Measurements from ENCODE around the gene MAB21L3. TPM values are rescaled to one million over a fixed set of nuclear protein-coding genes. Genes with fewer than 3 reads are reported as not detected.

Gene MAB21L3
- total RNA-seq, 1 experiment from 2014 or later: not detected

DNA sequence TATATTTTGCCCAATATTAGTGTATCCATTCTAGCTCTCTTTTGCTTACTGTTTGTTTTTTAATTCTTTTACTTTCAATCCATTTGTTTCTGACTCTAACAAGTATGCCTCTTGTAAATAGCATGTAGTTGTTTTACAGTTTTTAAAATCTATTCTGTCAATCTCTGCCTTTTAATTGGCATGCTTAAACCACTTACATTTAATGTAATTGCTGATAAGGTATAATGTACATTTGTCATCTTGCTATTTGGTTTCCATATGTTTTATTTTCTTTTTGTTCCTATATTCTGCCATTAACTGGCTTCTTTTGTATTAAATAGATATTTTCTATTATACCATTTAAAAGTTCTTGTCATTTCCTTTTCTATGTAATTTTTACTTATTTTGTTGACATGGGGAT is 16.2 kb upstream of the MAB21L3 start:
- H3K4me3 ChIP-seq: no peak overlapping the region
- H3K36me3 ChIP-seq: no peaks in the 10 kb centered on the region
- no peaks in the 10 kb centered on the region for H3K4me1 ChIP-seq (replicated peaks)
- no peak for DNase-seq (ENCODE audit: low read depth in 1 of 2, low spot score in 2 of 2)
- H3K27me3 ChIP-seq (replicated peaks): no peaks in the 10 kb centered on the region
- H3K27ac ChIP-seq: no peak overlapping the region
- no peaks in the 10 kb centered on the region for H3K9me3 ChIP-seq (replicated peaks)

DNA sequence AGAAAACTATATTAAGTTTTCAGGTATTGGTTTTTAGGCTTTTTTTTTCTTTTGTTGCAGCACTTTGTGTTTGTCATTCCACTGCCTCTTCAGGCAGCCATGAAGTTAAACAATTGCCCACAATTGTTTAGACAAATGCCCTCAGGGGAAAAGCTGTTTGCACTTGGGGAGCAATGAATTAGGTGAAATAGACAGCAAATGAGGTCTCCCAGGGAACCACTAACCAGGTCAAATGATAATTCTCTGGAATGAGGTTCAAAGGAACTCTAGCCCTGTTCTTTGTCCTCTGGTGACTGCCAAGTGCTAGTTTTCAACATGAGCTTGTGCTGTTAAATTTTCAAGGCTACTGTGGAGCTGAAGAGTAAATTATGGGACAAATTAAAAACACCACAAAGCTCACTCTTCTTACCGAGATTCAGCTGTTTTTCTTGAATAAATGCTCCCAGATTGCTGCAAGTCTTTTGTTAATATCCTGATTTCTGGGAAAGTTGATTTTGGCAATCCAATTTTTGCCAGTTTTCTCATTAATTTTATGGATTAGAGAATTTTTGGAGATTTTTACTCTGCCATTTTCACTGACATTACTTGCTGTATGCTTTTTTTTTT is 15.1 kb upstream of the MAB21L3 start:
- Histone ChIP-seq H3K27ac (no peak overlapping the region), H3K4me3 (no peak overlapping the region), H3K27me3 (replicated peaks) (no peaks in the 10 kb centered on the region), H3K36me3 (no peaks in the 10 kb centered on the region), H3K4me1 (replicated peaks) (no peaks in the 10 kb centered on the region), H3K9me3 (replicated peaks) (no peaks in the 10 kb centered on the region)
- DNase-seq (ENCODE audit: low read depth in 1 of 2, low spot score in 2 of 2): no peak

DNA sequence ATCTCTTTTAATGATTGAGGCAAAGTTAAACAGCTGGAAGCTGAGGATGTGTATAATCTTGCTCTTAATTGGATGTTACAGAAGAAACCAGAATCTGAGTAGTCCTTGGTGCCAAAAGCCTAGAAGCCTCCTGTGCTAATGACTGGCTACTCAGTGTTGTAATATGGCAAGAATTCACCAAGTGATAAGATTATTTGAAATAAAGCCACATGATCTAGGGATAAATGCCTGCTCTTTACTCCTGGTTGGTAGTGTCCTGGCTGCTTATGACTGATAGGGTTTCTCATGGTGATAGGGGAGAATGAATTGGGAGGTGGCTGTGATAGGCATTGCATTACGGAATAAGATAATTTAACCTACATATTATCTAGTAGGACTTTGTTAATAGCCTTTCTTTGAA is 13.6 kb upstream of the MAB21L3 start:
- no peaks in the 10 kb centered on the region for H3K27me3 ChIP-seq (replicated peaks)
- H3K4me1 ChIP-seq (replicated peaks): no peaks in the 10 kb centered on the region
- no peaks in the 10 kb centered on the region for H3K36me3 ChIP-seq
- DNase-seq (ENCODE audit: low read depth in 1 of 2, low spot score in 2 of 2): no peak
- no peaks in the 10 kb centered on the region for H3K9me3 ChIP-seq (replicated peaks)
- H3K27ac ChIP-seq: no peak overlapping the region
- no peak overlapping the region for H3K4me3 ChIP-seq

DNA sequence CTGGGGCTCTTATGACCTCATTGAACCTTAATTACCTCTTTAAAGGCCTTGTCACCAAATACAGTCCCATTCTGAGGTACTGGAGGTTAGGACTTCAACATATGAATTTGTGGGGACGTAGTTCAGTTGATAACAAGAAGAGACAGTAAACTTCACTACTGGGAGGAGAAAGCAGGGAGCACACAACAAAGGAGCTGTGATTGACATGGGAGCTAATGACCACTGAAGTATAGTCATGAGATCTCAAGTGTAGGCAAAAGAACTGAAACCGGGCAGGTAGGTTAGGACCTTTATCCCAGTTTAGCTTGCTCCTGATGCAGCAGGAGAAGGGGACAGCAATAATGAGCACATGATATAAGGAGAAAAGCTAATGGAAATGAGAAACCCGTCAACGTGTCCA is 11.8 kb upstream of the MAB21L3 start:
- Histone ChIP-seq H3K36me3 (no peaks in the 10 kb centered on the region), H3K9me3 (replicated peaks) (no peaks in the 10 kb centered on the region), H3K27ac (no peak overlapping the region), H3K27me3 (replicated peaks) (no peaks in the 10 kb centered on the region), H3K4me1 (replicated peaks) (no peaks in the 10 kb centered on the region), H3K4me3 (no peak overlapping the region)
- DNase-seq (ENCODE audit: low read depth in 1 of 2, low spot score in 2 of 2): no peak

DNA sequence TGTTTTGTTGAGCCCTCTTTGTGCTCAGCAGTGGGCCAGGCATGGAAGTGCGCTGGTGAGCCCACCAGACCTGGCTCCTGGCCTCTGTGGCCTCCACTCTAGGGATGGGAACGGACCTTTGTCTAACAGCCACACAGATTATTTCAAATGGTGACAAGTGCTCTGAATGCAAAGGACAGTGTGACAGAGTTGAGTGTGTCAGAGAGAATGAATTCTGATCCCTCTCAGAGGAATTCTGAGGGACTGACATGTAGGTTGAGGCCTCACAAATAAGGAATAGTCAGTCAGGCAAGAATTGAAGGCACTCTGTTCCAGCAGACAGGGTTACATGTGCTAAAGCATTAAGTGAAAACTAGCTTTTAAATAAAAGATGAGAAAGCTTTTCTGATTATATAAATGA is 11.3 kb upstream of the MAB21L3 start:
- no peak for DNase-seq (ENCODE audit: low read depth in 1 of 2, low spot score in 2 of 2)
- H3K4me3 ChIP-seq: no peak overlapping the region
- H3K27ac ChIP-seq: no peak overlapping the region
- H3K27me3 ChIP-seq (replicated peaks): no peaks in the 10 kb centered on the region
- H3K4me1 ChIP-seq (replicated peaks): no peaks in the 10 kb centered on the region
- H3K9me3 ChIP-seq (replicated peaks): no peaks in the 10 kb centered on the region
- no peaks in the 10 kb centered on the region for H3K36me3 ChIP-seq

DNA sequence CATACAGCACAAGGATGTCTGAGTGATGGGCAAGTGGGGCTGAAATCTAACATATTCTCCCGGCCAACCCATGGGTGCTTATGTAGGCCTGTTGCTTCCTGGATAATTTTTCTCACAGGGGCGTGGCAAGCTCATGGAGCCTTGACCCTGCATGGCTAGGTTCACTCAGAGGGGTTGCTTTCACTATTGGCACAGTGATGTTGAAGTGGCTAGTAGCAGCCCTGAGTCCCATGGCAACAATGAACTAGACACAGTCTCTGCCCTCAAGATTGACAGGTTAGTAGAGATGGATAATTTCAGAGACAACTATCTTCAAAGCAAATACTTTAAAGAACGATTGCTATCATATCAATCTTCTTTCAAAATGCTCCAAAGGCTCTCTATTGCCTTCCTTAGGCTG is 6.5 kb upstream of the MAB21L3 start:
- no peaks in the 10 kb centered on the region for H3K4me1 ChIP-seq (replicated peaks)
- DNase-seq (ENCODE audit: low read depth in 1 of 2, low spot score in 2 of 2): no peak

DNA sequence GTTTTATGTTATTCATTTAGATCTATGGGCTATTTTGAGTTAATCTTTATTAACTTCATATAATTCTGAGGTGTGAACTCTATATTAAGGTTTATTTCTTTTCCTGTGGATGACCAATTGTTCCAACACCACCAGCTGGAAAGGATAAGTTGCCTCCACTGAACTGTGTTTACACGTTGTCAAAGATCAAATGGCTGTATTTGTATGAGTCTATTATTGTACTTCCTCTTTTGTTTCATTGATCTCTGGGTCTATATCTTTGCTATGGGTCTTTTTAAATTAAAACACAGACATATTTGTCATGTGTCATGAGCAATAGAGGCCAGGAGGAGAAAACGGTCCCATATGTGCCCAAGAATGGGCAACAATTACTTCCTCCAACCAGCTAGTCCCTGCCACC is 5.2 kb upstream of the MAB21L3 start:
- H3K27me3 ChIP-seq (replicated peaks): no peaks in the 10 kb centered on the region
- no peaks in the 10 kb centered on the region; the same call in 1 of the 2 replicates for H3K4me1 ChIP-seq (replicated peaks)
- H3K4me3 ChIP-seq: no peak overlapping the region
- H3K27ac ChIP-seq: no peak overlapping the region
- no peaks in the 10 kb centered on the region for H3K36me3 ChIP-seq
- H3K9me3 ChIP-seq (replicated peaks): no peaks in the 10 kb centered on the region
- no peak for DNase-seq (ENCODE audit: low read depth in 1 of 2, low spot score in 2 of 2)

More for the DNA sequence above, 6.5 kb upstream of the MAB21L3 start:
- Histone ChIP-seq H3K27ac (no peak overlapping the region), H3K27me3 (replicated peaks) (no peaks in the 10 kb centered on the region), H3K36me3 (no peaks in the 10 kb centered on the region), H3K4me3 (no peak overlapping the region), H3K9me3 (replicated peaks) (no peaks in the 10 kb centered on the region)

DNA sequence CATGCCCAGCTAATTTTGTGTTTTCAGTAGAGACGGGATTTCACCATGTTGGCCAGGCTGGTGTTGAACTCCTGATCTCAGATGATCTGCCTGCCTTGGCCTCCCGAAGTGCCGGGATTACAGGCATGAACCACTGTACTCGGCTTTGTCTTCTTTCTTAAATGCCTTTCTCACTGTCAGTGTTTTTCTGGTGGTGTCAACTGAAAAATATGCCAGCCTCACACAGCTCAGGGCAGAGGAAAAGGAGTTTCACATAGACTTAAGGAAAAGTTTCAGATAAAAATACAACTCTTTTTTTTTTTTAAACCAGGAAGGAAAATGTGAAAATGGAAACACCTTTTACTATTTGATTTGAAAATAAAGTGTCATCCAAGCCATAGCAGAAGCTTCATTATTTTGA is 4.6 kb upstream of the MAB21L3 start:
- H3K4me1 ChIP-seq (replicated peaks): no peaks in the 10 kb centered on the region; the same call in 1 of the 2 replicates
- no peaks in the 10 kb centered on the region for H3K9me3 ChIP-seq (replicated peaks)
- H3K27ac ChIP-seq: no peak overlapping the region

DNA sequence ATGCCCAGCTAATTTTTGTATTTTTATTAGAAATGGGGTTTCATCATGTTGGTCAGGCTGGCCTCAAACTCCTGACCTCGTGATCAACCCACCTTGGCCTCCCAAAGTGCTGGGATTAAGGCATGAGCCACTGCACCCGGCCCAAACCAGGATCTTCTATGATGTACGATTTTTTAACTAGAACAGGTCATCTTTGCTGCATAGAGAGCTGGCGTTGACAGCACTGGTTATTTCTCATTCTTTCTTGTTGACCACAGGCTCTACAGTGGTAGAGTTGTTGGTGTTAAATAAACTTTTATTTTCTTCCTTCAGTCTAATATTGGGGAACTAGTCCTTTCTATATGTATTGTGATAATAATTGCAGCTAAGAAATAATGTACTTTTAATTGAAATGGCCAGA is 3.8 kb upstream of the MAB21L3 start:
- no peak for DNase-seq (ENCODE audit: low read depth in 1 of 2, low spot score in 2 of 2)
- no peaks in the 10 kb centered on the region for H3K9me3 ChIP-seq (replicated peaks)
- H3K4me3 ChIP-seq: no peak overlapping the region
- no peak overlapping the region for H3K27ac ChIP-seq
- no peaks in the 10 kb centered on the region for H3K36me3 ChIP-seq
- H3K4me1 ChIP-seq (replicated peaks): no peaks in the 10 kb centered on the region; the same call in 1 of the 2 replicates
- no peaks in the 10 kb centered on the region for H3K27me3 ChIP-seq (replicated peaks)

More for the DNA sequence above, 4.6 kb upstream of the MAB21L3 start:
- Histone ChIP-seq H3K36me3 (no peaks in the 10 kb centered on the region), H3K27me3 (replicated peaks) (no peaks in the 10 kb centered on the region), H3K4me3 (no peak overlapping the region)
- DNase-seq (ENCODE audit: low read depth in 1 of 2, low spot score in 2 of 2): no peak

DNA sequence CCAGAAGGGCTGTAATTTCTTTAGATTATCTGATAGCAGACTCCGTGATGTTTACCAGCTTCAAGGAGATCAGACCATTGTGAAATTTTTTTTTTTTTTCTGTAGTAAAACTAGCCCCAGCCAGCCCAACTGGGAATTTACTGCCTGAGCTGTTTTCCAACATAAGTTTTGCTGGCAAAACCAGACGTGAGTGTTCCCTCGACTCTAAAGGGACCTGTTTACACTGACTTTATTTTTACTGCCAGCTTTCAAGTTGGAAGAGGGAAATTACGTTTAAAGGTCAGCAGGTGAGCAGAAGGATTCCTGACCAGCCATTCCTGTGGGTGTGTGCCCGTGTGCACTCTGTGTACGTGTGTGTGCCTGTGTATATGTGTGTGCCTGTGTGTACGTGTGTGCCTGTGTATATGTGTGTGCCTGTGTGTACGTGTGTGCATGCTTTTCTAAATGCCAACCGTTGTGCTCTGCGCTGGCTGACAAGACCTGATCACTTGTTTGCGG is 374 bp downstream of the MAB21L3 start:
- Histone ChIP-seq H3K27ac (no peak overlapping the region), H3K4me1 (replicated peaks) (peaks cover 16% of the 10 kb centered on the region), H3K36me3 (no peaks in the 10 kb centered on the region), H3K4me3 (no peak overlapping the region), H3K9me3 (replicated peaks) (no peaks in the 10 kb centered on the region), H3K27me3 (replicated peaks) (no peaks in the 10 kb centered on the region)
- DNase-seq (ENCODE audit: low read depth in 1 of 2, low spot score in 2 of 2): no peak

DNA sequence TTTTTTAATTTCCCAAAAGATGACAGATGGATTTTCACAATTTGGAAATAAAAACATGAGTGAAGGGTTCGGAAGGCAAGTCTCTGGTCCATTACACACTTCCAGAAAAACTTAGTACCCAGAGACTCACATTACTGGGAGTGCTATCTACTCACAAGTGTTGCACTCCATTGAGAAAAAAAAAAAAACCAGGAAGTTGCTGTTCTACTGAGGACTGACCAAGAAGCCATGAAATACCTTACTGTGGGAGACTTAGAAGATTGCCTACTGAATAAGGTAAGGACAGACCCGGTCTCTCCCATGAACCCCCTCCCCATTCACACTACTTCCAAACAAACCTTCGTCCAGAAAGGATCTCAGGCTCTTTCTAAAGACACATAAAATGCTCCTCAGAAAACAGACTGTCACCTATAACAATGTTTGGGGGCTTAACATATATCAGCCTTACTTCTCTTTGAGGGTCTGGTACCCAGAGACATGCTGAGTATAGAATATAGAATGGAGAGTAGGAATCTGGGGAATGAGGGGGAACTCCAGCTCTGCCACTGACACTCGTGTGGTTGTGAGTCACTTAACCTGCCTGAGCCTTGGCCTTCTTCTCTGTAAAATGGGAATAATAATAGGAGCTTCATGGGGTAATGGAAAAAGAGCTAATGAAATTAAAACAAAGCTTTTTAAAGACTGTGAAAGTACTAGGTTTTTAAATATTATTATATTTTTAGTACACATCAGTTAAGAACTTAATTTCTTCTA is 1.4 kb downstream of the MAB21L3 start:
- no peaks in the 10 kb centered on the region for H3K9me3 ChIP-seq (replicated peaks)
- H3K27ac ChIP-seq: no peak overlapping the region
- DNase-seq (ENCODE audit: low read depth in 1 of 2, low spot score in 2 of 2): no peak
- no peak overlapping the region for H3K4me3 ChIP-seq
- H3K36me3 ChIP-seq: no peaks in the 10 kb centered on the region
- H3K4me1 ChIP-seq (replicated peaks): peaks cover 16% of the 10 kb centered on the region
- no peaks in the 10 kb centered on the region for H3K27me3 ChIP-seq (replicated peaks)

DNA sequence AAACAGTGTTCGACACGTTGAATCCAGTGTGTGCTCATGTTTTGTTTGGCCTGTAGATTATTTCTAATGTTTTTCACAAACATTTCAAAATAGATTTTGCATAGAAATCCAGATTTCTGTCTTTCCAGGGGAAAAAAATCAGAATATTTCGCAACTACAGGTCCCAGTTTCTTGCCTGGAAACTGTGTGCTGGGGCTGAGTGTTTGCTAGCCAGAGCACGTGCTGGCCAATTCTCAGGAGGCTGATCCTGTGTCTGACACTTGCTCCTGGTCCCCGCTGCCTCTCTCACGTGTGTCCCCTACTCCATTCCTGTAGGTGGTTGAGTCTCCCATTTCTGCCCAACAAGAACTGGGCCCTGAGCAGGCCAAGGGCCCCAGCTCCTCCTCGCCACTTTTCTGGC is 2.4 kb downstream of the MAB21L3 start:
- Histone ChIP-seq H3K4me1 (replicated peaks) (peaks cover 16% of the 10 kb centered on the region), H3K9me3 (replicated peaks) (no peaks in the 10 kb centered on the region), H3K27me3 (replicated peaks) (no peaks in the 10 kb centered on the region), H3K36me3 (no peaks in the 10 kb centered on the region), H3K4me3 (no peak overlapping the region), H3K27ac (no peak overlapping the region)
- no peak for DNase-seq (ENCODE audit: low read depth in 1 of 2, low spot score in 2 of 2)

DNA sequence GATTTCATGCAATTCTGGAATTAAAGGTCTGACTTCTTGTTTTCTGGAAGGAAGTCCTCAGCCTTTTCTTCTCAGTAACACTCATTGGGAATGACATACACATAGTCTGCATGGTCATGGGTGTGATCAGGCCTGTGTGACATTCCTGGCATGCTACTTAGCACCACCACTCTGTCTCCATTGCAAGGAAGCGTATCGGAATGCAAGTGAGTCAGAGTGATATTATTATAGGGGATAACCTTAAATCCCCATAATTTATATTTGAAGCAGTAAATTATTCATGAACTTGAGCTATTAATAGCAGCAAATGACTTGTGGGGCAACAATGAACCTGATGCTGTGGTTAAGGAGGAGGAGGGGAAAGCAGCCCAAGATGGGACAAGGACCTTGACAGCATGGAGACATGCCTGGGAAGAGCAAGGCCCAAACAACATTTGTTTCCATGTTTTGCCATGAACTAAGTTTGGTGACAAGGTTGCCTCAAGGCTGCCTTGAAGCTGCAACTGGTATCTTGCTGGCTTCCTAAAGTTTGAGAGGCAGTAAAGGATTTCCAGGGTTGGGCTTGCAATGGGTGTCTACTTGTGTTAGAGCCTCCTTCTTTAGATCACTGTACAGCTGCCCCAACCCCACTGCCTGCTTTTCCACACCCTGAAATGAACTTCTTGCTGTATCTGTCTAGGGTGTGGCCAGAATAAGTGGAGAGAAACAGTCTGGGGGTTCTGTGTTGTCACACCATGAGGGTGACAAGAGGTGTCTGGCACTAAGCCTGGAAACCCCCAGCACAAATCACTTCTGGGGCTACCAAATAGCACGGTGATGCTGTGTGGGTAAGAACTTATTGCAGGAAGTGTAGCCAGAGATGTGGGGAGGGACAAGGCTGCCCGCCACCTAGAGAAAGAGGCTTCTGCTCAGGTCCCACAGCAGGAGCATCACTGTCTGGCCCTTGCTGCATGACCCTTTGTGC is 4.6 kb downstream of the MAB21L3 start:
- 0 out of 2 replicates have a peak overlapping the region, but pooled peaks have one; percentile 28 for H3K27ac ChIP-seq

More for the DNA sequence above, 4.6 kb downstream of the MAB21L3 start:
- DNase-seq (ENCODE audit: low read depth in 1 of 2, low spot score in 2 of 2): peak; percentile 58 to 64
- Histone ChIP-seq H3K4me3 (no peak overlapping the region), H3K4me1 (replicated peaks) (peaks cover 16% of the 10 kb centered on the region), H3K27me3 (replicated peaks) (no peaks in the 10 kb centered on the region), H3K36me3 (no peaks in the 10 kb centered on the region), H3K9me3 (replicated peaks) (no peaks in the 10 kb centered on the region)

Data from SJSA1 (cell line).